ENCODE measurements around the gene TMEM145. TPM values are rescaled to one million over a fixed set of nuclear protein-coding genes. Genes with fewer than 3 reads are reported as not detected.
"Not testable (repeated sequence)": the region's sequence is repeated elsewhere in the genome, so short reads cannot be mapped to it uniquely, and the experiment has no call there.

The TMEM145 gene
- total RNA-seq, 2 donors from 2014 or later: 0.85 TPM; not detected in 1

GRCh38 chr19:42335374-42335936 lies 22.3 kb downstream of the TMEM145 start:
- Histone ChIP-seq H3K9me3 (no peaks in the 10 kb centered on the region), H3K36me3 (peaks cover 0 to 3% of the 10 kb centered on the region in 2 donors), H3K4me3 (no peak overlapping the region), H3K4me1 (replicated peaks) (no peaks in the 10 kb centered on the region), H3K27ac (no peak overlapping the region), H3K27me3 (replicated peaks; ENCODE audit: insufficient read depth) (no peaks in the 10 kb centered on the region)
- intact Hi-C loops (cut with DNase I): no loop called here
- no peak for DNase-seq (ENCODE audit: low spot score)
- WGBS: 88% methylated on average over 7 of the region's 7 CpGs
- TF ChIP-seq POLR2A (IDR thresholded peaks at IDR 0.05) (no peak), POLR2AphosphoS5 (IDR thresholded peaks at IDR 0.05) (no peak)

- Histone ChIP-seq H3K9me3 (no peaks in the 10 kb centered on the region), H3K36me3 (peaks cover 0 to 3% of the 10 kb centered on the region in 2 donors), H3K27ac (no peak overlapping the region), H3K27me3 (replicated peaks; ENCODE audit: insufficient read depth) (no peaks in the 10 kb centered on the region), H3K4me1 (replicated peaks) (no peaks in the 10 kb centered on the region), H3K4me3 (no peak overlapping the region)
- TF ChIP-seq CTCF (IDR thresholded peaks at IDR 0.05): no peak
- intact Hi-C loops (cut with DNase I): no loop called here
- 90% methylated on average over 19 of the region's 19 CpGs for whole genome bisulfite sequencing
- DNase-seq (ENCODE audit: low spot score): no peak
These were observed 22.9 kb downstream of the TMEM145 start for GRCh38 chr19:42335971-42336370.

- H3K9me3 ChIP-seq; H3K4me3 ChIP-seq; DNase-seq (ENCODE audit: low spot score); H3K4me1 ChIP-seq (replicated peaks); intact Hi-C loops (cut with DNase I); H3K36me3 ChIP-seq; H3K27me3 ChIP-seq (replicated peaks; ENCODE audit: insufficient read depth); H3K27ac ChIP-seq: not testable (repeated sequence)
- whole genome bisulfite sequencing: 63% methylated on average over 7 of the region's 7 CpGs
These were observed 26.2 kb downstream of the TMEM145 start for GRCh38 chr19:42339126-42339860.

GRCh38 chr19:42339922-42340321 lies 26.8 kb downstream of the TMEM145 start:
- H3K4me1 ChIP-seq (replicated peaks); H3K36me3 ChIP-seq; H3K27ac ChIP-seq; H3K4me3 ChIP-seq; H3K9me3 ChIP-seq; DNase-seq (ENCODE audit: low spot score); intact Hi-C loops (cut with DNase I); H3K27me3 ChIP-seq (replicated peaks; ENCODE audit: insufficient read depth): not testable (repeated sequence)
- WGBS: 95% methylated on average over 4 of the region's 4 CpGs

- H3K36me3 ChIP-seq: peaks cover 0 to 2% of the 10 kb centered on the region in 2 donors
These were observed 30.4 kb downstream of the TMEM145 start for GRCh38 chr19:42343344-42344110.

More at GRCh38 chr19:42343344-42344110, 30.4 kb downstream of the TMEM145 start:
- DNase-seq (ENCODE audit: low spot score): no peak
- TF ChIP-seq CTCF (IDR thresholded peaks at IDR 0.05) (no peak), POLR2AphosphoS5 (IDR thresholded peaks at IDR 0.05) (no peak), POLR2A (IDR thresholded peaks at IDR 0.05) (no peak)
- Histone ChIP-seq H3K4me3 (no peak overlapping the region), H3K9me3 (no peaks in the 10 kb centered on the region), H3K4me1 (replicated peaks) (no peaks in the 10 kb centered on the region), H3K27me3 (replicated peaks; ENCODE audit: insufficient read depth) (no peaks in the 10 kb centered on the region), H3K27ac (no peak overlapping the region)
- intact Hi-C loops (cut with DNase I): no loop called here
- WGBS: 89% methylated on average over 17 of the region's 17 CpGs

Measured in prostate gland (tissue), 2 donors.